GM19238 (cell line): Measurements from ENCODE around the gene AAMP.

Experiments used
- DNase-seq: peaks from one replicate; pipeline ENCODE4 v3.0.0; 2011; ENCODE audit warnings: low spot score; ENCODE audit not compliant: insufficient read length

AAMP gene

DNA sequence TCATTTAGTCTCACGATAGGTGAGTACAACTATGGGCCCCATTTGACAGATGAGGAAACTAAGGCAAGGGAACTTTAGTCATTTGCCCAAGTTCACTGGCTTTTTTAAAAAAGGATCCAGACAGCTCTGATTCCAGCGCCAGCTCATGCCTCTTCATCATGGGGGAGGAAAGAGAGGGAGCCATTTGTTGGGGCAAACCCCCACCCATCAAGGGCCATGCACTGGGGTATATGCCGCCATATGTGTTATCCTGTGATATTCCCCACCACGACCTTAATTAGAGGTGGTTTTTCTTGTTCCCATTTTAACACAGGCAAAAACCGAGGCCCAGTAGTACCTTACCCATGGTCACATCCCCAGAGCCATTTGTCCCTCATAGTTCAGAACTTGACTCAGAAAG lies 9.8 kb downstream of the AAMP start:
- DNase-seq: no peak

GRCh38 chr2:218259099-218259961 lies 10.6 kb downstream of the AAMP start:
- no peak for DNase-seq

- DNase-seq: peak; percentile 72
Observed at GRCh38 chr2:218257390-218257981, 12.5 kb downstream of the AAMP start.

- no peak for DNase-seq
Observed at GRCh38 chr2:218256612-218257350, 13.2 kb downstream of the AAMP start.

DNA sequence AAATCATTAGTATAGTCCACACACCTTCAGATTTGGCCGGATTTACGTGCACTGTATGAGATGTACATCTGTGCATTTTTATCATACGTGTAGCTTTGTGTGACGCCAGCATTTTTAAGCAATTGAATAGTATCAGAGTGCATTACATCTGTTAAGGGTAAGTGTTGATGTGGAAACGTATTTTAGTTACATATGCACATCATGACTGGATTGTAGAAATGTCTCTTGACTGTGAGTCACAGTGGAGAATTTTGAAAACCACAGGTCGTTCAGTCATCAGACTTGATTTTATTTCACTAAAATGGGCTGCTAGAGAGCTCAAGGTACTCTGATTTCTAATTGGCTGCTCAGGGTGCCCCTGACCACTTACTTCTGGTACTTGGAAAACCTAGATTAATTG lies 14.5 kb downstream of the AAMP start:
- no peak for DNase-seq

GRCh38 chr2:218253232-218253625 lies 16.7 kb downstream of the AAMP start:
- no peak for DNase-seq

GRCh38 chr2:218252509-218253231 lies 17.3 kb downstream of the AAMP start:
- DNase-seq: no peak

- DNase-seq: no peak
Observed at GRCh38 chr2:218249691-218250090, 20.2 kb downstream of the AAMP start.

- no peak for DNase-seq
Observed at GRCh38 chr2:218245214-218245613, 24.7 kb downstream of the AAMP start.

- DNase-seq: no peak
Observed at GRCh38 chr2:218244665-218245064, 25.3 kb downstream of the AAMP start.

DNA sequence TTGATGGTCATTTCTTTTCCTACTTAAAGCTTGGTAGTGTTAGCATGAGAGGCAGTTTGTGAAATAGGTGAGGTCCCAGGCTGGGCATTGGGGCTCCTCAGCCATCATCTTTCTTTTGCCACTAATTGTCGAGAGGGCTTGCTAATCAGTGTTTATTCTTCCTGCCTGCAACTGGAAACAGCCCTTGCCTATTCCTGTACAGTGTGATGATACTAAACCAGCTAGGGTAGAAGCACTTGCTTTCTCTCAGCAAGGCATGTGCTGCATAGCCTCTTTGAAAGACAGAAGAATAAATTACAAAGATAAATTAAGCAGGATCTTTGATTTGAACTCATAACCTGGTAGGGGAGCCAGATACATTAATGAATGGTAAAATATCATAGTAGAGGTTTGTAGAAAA lies 25.7 kb downstream of the AAMP start:
- DNase-seq: no peak

DNA sequence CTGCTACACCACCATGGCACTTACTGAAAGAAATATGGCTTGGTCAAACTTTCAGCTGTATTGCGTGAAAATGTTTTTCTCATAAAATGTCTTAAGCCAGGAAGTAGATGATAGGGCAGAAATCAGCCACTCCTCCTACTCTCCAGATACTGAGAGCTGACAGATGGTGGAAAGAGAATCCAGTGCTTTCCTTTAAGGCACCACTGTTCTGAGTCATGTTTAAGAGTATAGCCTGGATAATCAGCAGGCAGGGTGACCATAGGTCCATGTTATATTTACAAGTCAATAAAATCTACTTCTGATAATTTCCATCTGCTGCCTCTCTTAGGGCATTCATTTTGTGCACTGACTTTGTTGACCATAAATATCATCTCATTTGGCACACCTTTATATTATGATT lies 31.1 kb downstream of the AAMP start:
- no peak for DNase-seq

DNA sequence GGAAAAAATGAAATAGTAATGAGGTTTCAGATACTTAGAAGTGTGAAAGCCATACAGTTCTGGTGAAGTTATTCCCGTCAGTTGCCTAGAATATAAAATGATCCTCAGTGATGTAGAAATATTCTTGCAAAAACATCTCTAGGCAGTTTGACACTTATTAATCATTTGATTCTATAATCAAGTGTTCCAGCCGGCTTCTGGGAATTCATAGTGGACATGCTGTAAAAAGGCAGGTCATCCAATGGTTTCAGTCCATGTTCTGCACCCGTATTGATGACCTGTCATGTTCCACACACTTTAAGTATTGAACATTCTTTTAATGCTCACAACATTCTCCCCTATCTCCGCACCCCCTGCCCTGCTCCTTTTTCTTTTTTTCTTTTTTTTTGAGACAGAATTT lies 33.1 kb downstream of the AAMP start:
- DNase-seq: no peak

DNA sequence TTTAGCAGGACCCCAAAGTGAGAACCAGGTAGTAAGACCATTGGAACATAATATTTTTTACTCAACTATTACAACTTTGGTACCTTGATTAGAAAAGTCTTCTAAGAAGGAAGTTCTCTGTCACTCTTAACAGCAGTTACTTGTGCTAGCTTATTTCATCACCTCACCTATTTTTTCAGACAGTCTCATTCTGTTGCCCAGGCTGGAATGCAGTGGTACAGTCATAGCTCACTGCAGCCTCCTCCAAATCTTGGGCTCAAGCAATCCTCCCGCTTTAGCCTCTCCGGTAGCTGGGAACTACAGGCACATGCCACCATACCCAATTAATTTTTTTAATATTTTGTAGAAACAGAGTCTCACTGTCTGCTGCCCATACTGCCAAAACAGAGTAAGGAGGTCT lies 34.9 kb downstream of the AAMP start:
- no peak for DNase-seq

GRCh38 chr2:218234521-218234920 lies 35.4 kb downstream of the AAMP start:
- no peak for DNase-seq

DNA sequence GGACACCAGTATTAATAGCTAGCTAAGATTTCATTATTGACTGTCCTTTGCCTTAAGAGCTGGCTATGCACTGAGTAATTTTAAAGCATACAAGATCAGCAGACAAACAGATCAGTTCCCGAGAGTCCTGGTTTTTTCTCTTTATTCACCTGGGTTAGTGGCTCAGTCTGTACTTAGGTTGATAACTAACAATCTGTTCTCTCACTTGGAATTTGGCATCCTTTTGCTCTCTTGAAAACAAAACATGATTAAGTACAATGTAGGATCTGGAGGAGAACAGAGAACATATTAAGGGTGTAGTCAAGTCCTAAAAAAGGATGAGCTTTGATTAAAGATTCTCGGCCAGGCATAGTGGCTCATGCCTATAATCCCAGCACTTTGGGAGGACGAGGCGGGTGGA lies 36.4 kb downstream of the AAMP start:
- no peak for DNase-seq

- DNase-seq: no peak
Observed at GRCh38 chr2:218230882-218231281, 39.1 kb downstream of the AAMP start.

- no peak for DNase-seq
Observed at GRCh38 chr2:218229851-218230250, 40.1 kb downstream of the AAMP start.

GRCh38 chr2:218229239-218229638 lies 40.7 kb downstream of the AAMP start:
- peak; percentile 29 for DNase-seq

DNA sequence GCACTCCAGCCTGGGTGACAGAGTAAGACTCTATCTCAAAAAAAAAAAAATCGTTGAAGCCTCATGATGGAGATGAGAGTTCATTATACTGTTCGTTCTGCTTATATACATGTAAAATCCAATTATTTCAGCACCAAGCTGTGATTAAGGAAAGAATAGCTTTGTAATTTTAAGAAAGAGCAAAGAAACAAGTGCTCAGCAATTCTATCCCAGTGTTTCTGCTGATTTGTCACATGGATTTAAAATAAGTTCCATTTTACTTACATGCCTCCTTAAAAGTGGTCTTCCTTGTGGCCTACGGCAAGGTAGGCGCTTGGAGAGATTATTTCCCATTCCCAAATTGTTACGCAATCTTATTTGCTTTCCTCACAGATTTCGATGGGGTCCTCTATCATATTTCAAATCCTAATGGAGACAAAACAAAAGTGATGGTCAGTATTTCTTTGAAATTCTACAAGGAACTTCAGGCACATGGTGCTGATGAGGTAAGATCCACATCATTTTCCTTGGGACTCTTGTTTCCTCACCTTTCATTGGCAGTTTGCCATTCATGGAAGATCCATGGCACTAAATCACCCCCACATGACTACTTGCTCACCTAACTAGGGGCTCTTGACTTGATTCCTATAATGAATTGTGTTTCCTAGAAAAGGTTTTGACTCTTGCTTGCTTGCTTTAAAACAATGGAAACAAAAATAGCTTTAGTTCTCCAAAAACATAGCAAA lies 41.4 kb downstream of the AAMP start:
- DNase-seq: no peak

GRCh38 chr2:218226903-218227302 lies 43.0 kb downstream of the AAMP start:
- DNase-seq: no peak
